ENCODE measurements around the gene TMEM187. TPM values are rescaled to one million over a fixed set of nuclear protein-coding genes. Genes with fewer than 3 reads are reported as not detected.
"Not testable (repeated sequence)": the region's sequence is repeated elsewhere in the genome, so short reads cannot be mapped to it uniquely, and the experiment has no call there.

TMEM187 gene
- polyA plus RNA-seq, 1 experiment, result 8.7 TPM

DNA sequence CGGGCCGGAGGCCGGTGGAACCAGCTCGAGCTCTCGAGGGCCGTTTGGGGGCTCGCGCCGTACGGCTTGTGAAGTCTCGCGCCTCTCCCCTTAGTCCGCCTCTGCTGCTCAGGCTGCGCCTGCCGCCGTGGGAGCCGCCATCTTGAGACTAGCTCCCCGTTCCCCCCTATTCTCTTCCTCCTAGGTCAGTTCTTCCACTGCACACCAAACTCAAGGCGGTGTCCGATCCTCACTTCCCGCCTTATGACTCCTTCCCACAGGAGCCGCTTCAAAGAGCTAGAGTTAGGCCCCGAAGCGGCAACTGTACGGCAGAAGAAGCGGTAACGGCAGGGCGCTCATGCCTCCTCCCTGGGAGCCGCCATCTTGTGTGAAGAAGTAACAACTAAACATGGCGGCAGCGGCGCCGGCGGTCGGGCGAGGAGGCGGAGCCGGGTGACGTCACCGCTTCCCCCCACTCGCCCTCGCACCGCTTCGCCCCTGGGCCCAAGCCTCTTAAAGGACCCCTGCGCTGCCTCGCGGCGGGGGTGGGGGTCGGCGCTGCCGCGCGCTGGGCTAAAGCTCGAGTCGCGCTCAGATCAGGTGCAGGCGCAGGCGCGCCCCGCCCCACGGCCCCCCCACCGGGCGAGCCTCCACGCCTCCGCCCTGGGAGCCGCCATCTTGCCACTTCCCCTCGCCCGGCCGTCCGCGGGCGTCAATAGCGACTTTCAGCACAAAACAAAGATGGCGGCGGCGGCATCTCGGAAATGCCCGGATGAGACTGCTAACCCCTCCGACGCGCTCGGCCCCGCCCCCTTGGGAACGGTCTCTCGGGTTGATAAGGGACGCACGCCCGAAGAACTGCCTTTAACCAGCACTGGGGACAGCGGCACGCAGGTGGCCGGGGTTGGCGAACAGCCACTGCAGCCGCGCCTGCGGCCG, 845 bp upstream of the TMEM187 start, which contains the start of gene HCFC1:
Gene HCFC1, minus strand, starts transcription at position 369 of the 918 bp plus-strand sequence. CDS start 978 bp downstream, outside the sequence.
- Histone ChIP-seq H3K27me3 (ENCODE audit: control insufficient read depth, insufficient read depth, low read length) (no peaks in the 10 kb centered on the region), H3K4me3 (ENCODE audit: low read depth, low read length) (peak within 1 kb of the TSS; percentile 75), H3K36me3 (ENCODE audit: control insufficient read depth, insufficient read depth, low read length) (no peaks in the 10 kb centered on the region)
- POLR2A ChIA-PET, result no interaction called here
- CTCF ChIA-PET, result interaction anchor here (1.0 kb wide), 1 partner anchor 54 kb away, joined by 4 read pairs; no protein-coding TSS in a partner anchor
- no peak for DNase-seq (ENCODE audit: low read depth)
- TF ChIP-seq, protein P1, sequence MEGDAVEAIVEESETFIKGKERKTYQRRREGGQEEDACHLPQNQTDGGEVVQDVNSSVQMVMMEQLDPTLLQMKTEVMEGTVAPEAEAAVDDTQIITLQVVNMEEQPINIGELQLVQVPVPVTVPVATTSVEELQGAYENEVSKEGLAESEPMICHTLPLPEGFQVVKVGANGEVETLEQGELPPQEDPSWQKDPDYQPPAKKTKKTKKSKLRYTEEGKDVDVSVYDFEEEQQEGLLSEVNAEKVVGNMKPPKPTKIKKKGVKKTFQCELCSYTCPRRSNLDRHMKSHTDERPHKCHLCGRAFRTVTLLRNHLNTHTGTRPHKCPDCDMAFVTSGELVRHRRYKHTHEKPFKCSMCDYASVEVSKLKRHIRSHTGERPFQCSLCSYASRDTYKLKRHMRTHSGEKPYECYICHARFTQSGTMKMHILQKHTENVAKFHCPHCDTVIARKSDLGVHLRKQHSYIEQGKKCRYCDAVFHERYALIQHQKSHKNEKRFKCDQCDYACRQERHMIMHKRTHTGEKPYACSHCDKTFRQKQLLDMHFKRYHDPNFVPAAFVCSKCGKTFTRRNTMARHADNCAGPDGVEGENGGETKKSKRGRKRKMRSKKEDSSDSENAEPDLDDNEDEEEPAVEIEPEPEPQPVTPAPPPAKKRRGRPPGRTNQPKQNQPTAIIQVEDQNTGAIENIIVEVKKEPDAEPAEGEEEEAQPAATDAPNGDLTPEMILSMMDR (IDR thresholded peaks at IDR 0.05; ENCODE audit: insufficient read depth, low read depth, low read length), result no peak

DNA sequence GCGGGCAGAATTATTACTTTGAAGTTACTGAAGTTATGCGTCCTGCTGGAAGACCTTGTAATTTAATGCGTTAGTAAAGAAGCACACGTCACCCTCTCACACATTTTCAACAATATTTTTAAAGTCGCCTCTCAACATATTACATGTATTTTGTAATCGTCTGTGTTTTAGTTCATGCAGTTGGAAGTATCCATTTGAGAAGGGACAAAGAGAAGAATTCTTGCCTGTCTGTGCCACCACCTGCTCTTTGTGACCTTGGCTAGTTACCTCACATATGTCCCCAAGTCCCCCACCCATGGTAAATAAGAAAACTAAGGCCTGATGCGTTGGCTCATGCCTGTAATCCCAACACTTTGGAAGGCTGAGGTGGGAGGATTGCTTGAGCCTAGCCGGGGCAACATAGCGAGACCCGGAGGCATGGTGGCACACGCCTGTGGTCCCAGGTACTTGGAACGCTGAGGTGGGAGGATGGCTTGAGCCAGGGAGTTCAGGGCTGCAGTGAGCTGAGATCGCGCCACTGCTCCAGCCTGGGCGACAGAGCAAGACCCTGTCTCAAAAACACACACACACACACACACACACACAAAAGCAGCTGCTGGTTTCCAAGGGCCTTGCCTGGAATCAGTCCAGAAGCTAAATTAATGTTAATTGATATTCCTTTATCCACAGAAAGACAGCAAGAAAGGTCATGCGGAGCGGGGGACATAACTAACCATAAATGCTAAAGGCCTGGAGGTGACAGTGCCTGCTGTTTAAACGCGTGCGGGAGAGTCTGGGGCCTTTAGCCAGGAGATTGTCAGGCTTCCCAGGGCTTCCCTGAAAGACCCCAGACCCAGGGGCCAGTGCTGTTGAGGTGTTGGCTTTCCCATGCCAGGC, 811 bp downstream of the TMEM187 start:
- POLR2A ChIA-PET, result no interaction called here
- TF ChIP-seq, protein P1 (IDR thresholded peaks at IDR 0.05; ENCODE audit: insufficient read depth, low read depth, low read length), result no peak
- DNase-seq (ENCODE audit: low read depth), result no peak
- H3K27me3 ChIP-seq (ENCODE audit: control insufficient read depth, insufficient read depth, low read length), result no peaks in the 10 kb centered on the region
- peak overlapping the region; percentile 75 for H3K4me3 ChIP-seq (ENCODE audit: low read depth, low read length)
- no peaks in the 10 kb centered on the region for H3K36me3 ChIP-seq (ENCODE audit: control insufficient read depth, insufficient read depth, low read length)
- CTCF ChIA-PET, result interaction anchor here (1.5 kb wide), 1 partner anchor 40 kb away, joined by 7 read pairs; no protein-coding TSS in a partner anchor

DNA sequence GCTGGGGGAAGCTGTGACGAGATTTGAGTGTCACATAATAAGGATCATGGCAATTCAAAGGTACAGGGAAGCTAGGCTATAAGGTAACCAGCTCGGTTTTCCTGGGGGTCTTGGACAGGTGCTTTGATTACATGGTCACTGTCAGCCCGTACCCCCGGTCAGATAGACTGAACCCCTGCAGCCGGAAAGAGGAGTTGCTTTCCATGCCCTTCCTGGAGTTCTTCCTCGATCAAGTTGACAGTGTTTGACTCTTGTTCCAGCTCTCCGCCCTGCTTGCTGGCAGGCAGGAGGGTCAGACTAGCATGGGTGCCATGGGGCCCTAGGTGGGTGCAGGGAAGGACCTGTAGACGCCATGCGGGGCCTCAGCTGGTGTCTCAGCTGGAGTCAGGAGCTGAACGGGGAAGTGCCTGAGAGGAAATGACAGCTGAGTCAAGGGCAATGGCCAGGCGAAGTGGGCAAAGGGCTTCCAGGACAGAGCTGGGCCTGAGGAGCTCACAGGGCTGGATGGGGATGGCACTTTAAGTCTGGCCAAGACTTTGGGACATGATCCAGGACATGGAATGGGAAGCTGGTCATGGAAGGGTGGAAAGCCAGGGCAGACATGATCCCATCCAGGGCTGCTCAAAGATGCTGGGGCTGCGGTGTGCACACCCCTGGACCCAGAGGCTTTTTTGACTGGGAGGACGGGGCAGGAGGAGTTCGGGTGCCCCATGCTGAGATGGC, 1.6 kb downstream of the TMEM187 start:
- no peak for DNase-seq (ENCODE audit: low read depth)
- CTCF ChIA-PET, result interaction anchor here (0.5 to 1.5 kb wide), 3 partner anchors 39 to 163 kb away, joined by 3 to 7 read pairs (median 3); no protein-coding TSS in a partner anchor
- Histone ChIP-seq H3K4me3 (ENCODE audit: low read depth, low read length) (no peak overlapping the region), H3K36me3 (ENCODE audit: control insufficient read depth, insufficient read depth, low read length) (no peaks in the 10 kb centered on the region), H3K27me3 (ENCODE audit: control insufficient read depth, insufficient read depth, low read length) (no peaks in the 10 kb centered on the region)
- TF ChIP-seq, protein P1 (IDR thresholded peaks at IDR 0.05; ENCODE audit: insufficient read depth, low read depth, low read length), result no peak
- POLR2A ChIA-PET, result no interaction called here

DNA sequence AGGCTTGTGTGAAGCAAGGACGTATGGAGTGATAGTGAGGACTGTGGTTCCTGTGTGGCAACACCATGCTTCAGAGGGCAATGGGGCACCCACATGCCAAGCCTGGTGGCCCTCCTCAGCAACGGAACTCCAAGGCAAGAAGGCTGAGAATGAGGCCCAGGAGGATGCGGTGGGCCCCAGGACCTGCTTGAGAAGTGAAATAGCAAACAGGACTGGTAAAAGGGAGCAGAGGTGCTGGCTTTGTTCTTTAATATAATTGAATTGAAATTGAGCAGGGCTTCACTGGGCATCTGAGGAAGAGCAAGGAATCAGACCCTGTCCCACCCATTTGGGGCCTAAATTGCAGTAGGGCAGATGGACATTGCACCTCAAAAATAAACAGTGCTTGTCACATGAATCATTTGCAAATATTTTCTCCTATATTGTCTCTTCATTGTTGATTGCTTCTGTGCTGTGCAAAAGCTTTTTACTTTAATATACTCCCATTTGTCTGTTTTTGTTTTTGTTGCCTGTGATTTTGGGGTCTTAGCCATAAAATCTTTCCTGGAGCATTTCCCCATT, 2.3 kb downstream of the TMEM187 start:
- CTCF ChIA-PET, result interaction anchor here (0.9 to 1.5 kb wide), 2 partner anchors 39 to 41 kb away, joined by 3 to 7 read pairs; no protein-coding TSS in a partner anchor
- no peaks in the 10 kb centered on the region for H3K36me3 ChIP-seq (ENCODE audit: control insufficient read depth, insufficient read depth, low read length)
- DNase-seq (ENCODE audit: low read depth), result no peak
- no peaks in the 10 kb centered on the region for H3K27me3 ChIP-seq (ENCODE audit: control insufficient read depth, insufficient read depth, low read length)
- POLR2A ChIA-PET, result no interaction called here
- no peak overlapping the region for H3K4me3 ChIP-seq (ENCODE audit: low read depth, low read length)
- TF ChIP-seq, protein P1 (IDR thresholded peaks at IDR 0.05; ENCODE audit: insufficient read depth, low read depth, low read length), result no peak

DNA sequence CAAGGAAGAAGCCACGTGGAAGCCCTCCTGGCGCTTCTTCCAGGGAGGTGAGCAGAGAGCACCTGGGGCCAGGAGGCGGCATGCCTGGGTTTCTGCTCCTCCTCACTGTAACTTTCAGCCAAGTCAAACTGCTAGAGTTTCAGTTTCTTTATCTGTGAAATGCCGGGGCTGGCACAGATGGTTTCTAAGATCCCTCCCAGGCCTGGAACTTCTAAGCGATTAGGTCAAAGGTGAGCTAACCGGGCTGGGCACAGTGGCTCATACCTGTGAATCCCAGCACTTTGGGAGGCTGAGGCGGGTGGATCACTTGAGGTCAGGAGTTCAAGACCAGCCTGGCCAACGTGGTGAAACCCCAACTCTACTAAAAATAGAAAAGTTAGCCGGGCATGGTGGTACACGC, 7.8 kb downstream of the TMEM187 start:
- H3K4me3 ChIP-seq (ENCODE audit: low read depth, low read length); H3K36me3 ChIP-seq (ENCODE audit: control insufficient read depth, insufficient read depth, low read length); H3K27me3 ChIP-seq (ENCODE audit: control insufficient read depth, insufficient read depth, low read length); CTCF ChIA-PET; DNase-seq (ENCODE audit: low read depth): not testable (repeated sequence)
- POLR2A ChIA-PET, result interaction anchor here (0.8 kb wide), 1 partner anchor 60 kb away, joined by 11 read pairs; no protein-coding TSS in a partner anchor
